Upper lobe of left lung (tissue), 4 donors: ENCODE data around the gene SBF2.

ENCODE experiments used
- CTCF ChIP-seq, 6 experiments: fragments of 450-650 bp in 4 of 6; fragments of 200-600 bp in 2 of 6; sonication (generic) in 2 of 6; IDR thresholded peaks; one replicate each; pipeline ENCODE4 v1.5.1; 2016 to 2019; ENCODE audit warnings: antibody characterized with exemption in 6 of 6
- POLR2A ChIP-seq, 4 donors: fragments of 450-650 bp; IDR thresholded peaks; one replicate each; pipeline ENCODE4 v1.5.1; 2016 to 2017; ENCODE audit warnings: antibody characterized with exemption in 4 of 4, mild to moderate bottlenecking in 2 of 4

GRCh38 chr11:10095412-10096208 is 198.4 kb downstream of the SBF2 start:
- TF ChIP-seq CTCF (IDR thresholded peaks at IDR 0.05) (no peak), POLR2A (IDR thresholded peaks at IDR 0.05) (no peak)
